Measurements from ENCODE around the gene FAF1. TPM values are rescaled to one million over a fixed set of nuclear protein-coding genes. Genes with fewer than 3 reads are reported as not detected.

Gene FAF1
- total and polyA plus RNA-seq, 2 of the 8 experiments (the other 6 are each of a cell fraction or from before 2014, with no cell fraction given): 10.8 to 65.9 TPM

- Histone ChIP-seq H4K91ac (replicated peaks; ENCODE audit: insufficient read length, low read length) (no peak overlapping the region), H2BK120ac (replicated peaks; ENCODE audit: low read depth, low read length) (no peak overlapping the region), H3K36me3 (ENCODE audit: control insufficient read depth in 2 of 4, insufficient read depth in 4 of 4, low read length in 3 of 4) (no peaks in the 10 kb centered on the region), H4K20me1 (replicated peaks in 1 of 2; ENCODE audit: control insufficient read depth in 1 of 2, insufficient read depth in 2 of 2, low read length in 2 of 2) (no peaks in the 10 kb centered on the region), H4K8ac (ENCODE audit: extremely low read depth, insufficient read depth, low read length) (no peak overlapping the region), H3K27ac (ENCODE audit: low read depth, low read length) (no peak overlapping the region), H2BK5ac (ENCODE audit: low read depth, low read length) (no peak overlapping the region), H3K4me1 (replicated peaks in 1 of 4; ENCODE audit: control insufficient read depth in 3 of 4, insufficient read depth in 4 of 4, low read length in 3 of 4) (no peaks in the 10 kb centered on the region), H3K9ac (replicated peaks in 1 of 4; ENCODE audit: extremely low read depth in 1 of 4, low read depth in 3 of 4, low read length in 3 of 4) (no peak overlapping the region), H3K56ac (replicated peaks; ENCODE audit: insufficient read length, low read depth, low read length) (no peak overlapping the region), H2BK12ac (ENCODE audit: low read depth, low read length) (no peak overlapping the region), H2BK15ac (ENCODE audit: low read length) (no peak overlapping the region), H3K9me3 (ENCODE audit: insufficient read depth in 2 of 2, low read depth in 1 of 2, low read length in 1 of 2) (peaks cover 2 to 7% of the 10 kb centered on the region in 2 experiments; a peak in 3 of 4 replicates), H4K5ac (ENCODE audit: insufficient read length, low read depth, low read length) (no peak overlapping the region), H3K14ac (ENCODE audit: insufficient read length) (no peak overlapping the region), H3K4me3 (ENCODE audit: extremely low read depth in 1 of 4, insufficient read depth in 2 of 4, low read depth in 3 of 4, low read length in 4 of 4) (no peak overlapping the region), H3K23ac (ENCODE audit: insufficient read length) (no peak overlapping the region), H2AFZ (ENCODE audit: low read length) (no peak overlapping the region), H2AK5ac (ENCODE audit: low read depth, low read length) (no peak overlapping the region), H3K4ac (replicated peaks; ENCODE audit: insufficient read length, low read depth, low read length) (no peak overlapping the region), H3K27me3 (replicated peaks in 1 of 4; ENCODE audit: control insufficient read depth in 3 of 4, extremely low read depth in 1 of 4, insufficient read depth in 3 of 4, low read length in 3 of 4) (no peaks in the 10 kb centered on the region), H3K79me1 (ENCODE audit: low read depth, low read length) (no peaks in the 10 kb centered on the region), H3K23me2 (ENCODE audit: low read depth, low read length) (no peaks in the 10 kb centered on the region), H3K4me2 (ENCODE audit: insufficient read depth in 1 of 2, low read depth in 2 of 2, low read length in 2 of 2) (no peak overlapping the region), H3K79me2 (ENCODE audit: control insufficient read depth in 1 of 2, insufficient read depth in 2 of 2, low read length in 2 of 2) (peaks cover 0 to 13% of the 10 kb centered on the region in 2 experiments; a peak in 2 of 4 replicates), H2BK20ac (ENCODE audit: low read length) (no peak overlapping the region), H3K18ac (ENCODE audit: extremely low read depth, low read length) (no peak overlapping the region)
- ChIA-PET CTCF (ENCODE audit: partially characterized antibody) (no interaction called here), POLR2A (ENCODE audit: partially characterized antibody) (no interaction called here)
- FAIRE-seq (no peak), DNase-seq (ENCODE audit: low read depth in 1 of 2, low spot score in 2 of 2) (no peak)
- TF ChIP-seq MAFK (IDR thresholded peaks at IDR 0.05; ENCODE audit: low read depth, low read length) (no peak), E2F6 (IDR thresholded peaks at IDR 0.05) (no peak), RNF2 (IDR thresholded peaks at IDR 0.05; ENCODE audit: borderline replicate concordance, low read depth, low read length, missing control alignments, poor library complexity, severe bottlenecking) (no peak), HDAC2 (IDR thresholded peaks at IDR 0.05; ENCODE audit: borderline replicate concordance in 1 of 2, low read depth in 2 of 2, low read length in 2 of 2) (no peak), KDM1A (IDR thresholded peaks at IDR 0.05; ENCODE audit: borderline replicate concordance, low read length) (no peak), TAF7 (optimal IDR thresholded peaks at IDR 0.05; ENCODE audit: borderline replicate concordance, low read depth, low read length) (no peak), TBP (IDR thresholded peaks at IDR 0.05; ENCODE audit: low read depth, low read length) (no peak), CHD2 (IDR thresholded peaks at IDR 0.05; ENCODE audit: low read length) (no peak), TCF12 (IDR thresholded peaks at IDR 0.05; ENCODE audit: low read depth, low read length) (no peak), EZH2 (IDR thresholded peaks at IDR 0.05; ENCODE audit: low read depth, low read length, severe bottlenecking) (no peak), ASH2L (IDR thresholded peaks at IDR 0.05; ENCODE audit: low read length) (no peak)
These were observed 124.0 kb downstream of the FAF1 start for GRCh38 chr1:50836117-50836516.

All from H1 (cell line).